Measurements from ENCODE around the gene SAMHD1.

Gene SAMHD1

DNA sequence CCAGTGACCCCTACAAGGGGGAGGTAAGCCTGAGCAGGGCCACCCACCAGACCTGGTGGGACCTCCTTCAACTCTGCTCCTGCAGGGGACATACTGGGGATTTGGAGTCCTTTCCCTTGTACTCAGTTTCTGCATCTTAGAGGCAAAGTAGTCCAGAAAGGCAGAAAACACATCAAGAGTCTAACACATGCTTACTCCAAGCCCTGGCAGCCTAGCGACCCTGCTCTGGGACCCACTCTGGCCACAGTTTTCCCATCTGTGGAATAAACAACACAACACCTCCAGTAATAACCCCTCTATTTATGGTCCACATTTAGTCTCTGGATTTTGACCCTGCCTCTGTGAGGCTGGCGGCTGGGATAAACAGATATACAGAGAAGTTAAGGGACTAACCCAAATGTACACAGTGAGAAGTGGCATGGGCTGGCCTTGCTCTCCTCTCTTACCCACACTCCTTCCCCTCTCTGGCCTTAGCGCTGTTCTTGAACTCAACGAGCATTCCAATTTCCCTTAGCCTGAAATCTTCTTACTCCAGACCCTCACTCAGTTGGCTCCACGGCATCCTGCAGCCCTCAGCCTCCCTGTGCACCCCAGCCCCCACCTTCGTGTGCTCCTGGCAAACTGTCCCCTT, 91.7 kb downstream of the SAMHD1 start:
- H3K27ac ChIP-seq = peak overlapping the region; percentile 97; the same call in 1 of the 2 replicates
- TF ChIP-seq, protein P1, sequence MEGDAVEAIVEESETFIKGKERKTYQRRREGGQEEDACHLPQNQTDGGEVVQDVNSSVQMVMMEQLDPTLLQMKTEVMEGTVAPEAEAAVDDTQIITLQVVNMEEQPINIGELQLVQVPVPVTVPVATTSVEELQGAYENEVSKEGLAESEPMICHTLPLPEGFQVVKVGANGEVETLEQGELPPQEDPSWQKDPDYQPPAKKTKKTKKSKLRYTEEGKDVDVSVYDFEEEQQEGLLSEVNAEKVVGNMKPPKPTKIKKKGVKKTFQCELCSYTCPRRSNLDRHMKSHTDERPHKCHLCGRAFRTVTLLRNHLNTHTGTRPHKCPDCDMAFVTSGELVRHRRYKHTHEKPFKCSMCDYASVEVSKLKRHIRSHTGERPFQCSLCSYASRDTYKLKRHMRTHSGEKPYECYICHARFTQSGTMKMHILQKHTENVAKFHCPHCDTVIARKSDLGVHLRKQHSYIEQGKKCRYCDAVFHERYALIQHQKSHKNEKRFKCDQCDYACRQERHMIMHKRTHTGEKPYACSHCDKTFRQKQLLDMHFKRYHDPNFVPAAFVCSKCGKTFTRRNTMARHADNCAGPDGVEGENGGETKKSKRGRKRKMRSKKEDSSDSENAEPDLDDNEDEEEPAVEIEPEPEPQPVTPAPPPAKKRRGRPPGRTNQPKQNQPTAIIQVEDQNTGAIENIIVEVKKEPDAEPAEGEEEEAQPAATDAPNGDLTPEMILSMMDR (conservative IDR thresholded peaks at IDR 0.05) = no peak

DNA sequence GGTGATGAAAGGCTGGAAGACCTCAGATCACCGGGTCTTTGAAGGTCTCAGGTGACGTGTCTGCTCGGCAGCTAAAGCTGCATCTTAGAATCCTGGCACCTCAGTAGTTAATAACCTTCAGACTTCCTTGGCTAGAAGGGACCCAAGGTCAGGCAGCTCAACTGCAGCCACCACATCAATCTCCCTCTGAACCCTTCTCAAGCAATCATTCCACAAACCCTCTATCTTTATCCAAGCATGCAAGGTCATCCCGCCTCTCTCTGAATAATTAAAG, 92.3 kb downstream of the SAMHD1 start:
- TF ChIP-seq, protein P1 (conservative IDR thresholded peaks at IDR 0.05) = no peak
- peak overlapping the region; percentile 97; the same call in 1 of the 2 replicates for H3K27ac ChIP-seq

DNA sequence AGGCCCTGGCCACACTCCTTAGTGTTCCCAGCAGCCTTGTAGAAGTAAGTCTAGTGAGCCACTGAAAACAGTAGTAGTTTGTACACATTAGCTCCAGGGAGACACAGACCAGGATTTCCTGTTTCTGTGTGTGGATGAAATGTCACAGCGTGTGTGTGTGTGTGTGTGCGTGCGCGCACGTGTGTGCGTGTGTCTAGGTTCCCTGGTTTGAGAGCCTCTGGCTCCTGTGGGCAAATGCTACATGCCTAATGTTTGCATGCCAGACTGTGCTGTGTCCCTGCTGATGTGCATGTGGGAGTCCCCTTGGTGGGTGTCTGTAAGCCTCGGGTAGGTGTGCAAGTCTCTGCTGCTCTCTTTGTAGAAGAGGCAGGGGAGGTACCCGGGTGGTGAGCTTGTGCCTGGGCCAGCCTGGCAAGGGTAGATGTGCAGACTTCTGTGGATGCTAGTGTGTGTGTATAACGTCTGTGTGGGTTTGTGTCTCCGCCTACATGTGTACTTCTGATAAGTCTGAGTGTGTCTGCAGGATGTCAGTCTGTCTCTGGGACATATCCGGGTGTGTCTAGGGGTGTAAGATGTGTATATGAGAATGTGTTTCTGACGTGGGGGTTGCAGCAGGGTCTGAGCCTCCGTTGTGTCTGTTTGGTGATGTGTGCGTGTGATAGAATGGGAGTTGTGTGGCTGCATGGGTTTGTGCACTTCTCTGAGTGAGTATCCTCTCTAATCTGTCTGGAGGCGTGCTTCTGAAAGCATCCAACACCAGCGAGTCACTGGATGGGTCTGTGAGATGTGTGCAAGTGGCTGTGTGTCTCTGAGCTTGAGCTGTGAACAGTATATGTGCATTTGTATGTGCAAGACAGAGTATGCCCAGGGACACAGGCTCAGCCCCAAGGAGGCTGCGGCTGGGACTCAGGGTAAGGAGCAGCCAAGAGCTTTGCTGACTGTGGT, 94.5 kb downstream of the SAMHD1 start:
- peak overlapping the region; percentile 98 for H3K27ac ChIP-seq
- TF ChIP-seq, protein P1 (conservative IDR thresholded peaks at IDR 0.05) = no peak

DNA sequence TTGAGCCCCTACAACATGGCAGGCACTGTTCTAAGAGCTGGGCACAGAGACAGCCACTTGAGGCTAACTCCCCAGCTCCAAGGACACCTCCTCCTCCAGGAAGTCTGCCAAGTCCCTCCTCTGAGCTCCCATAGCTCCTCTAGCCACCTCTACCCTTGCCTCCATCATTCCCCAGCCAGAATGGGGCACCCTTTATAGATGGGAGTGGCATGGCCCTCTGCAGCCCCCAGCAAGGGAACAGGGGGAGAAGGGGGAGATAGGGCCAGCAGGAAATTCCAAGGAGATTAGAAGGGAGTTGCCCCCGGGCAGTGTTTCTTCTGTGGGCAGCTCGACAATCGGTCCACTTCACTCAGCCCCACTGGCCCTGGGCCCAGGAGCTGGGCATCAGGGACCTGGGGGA, 95.3 kb downstream of the SAMHD1 start:
- H3K27ac ChIP-seq = peak overlapping the region; percentile 98
- TF ChIP-seq, protein P1 (conservative IDR thresholded peaks at IDR 0.05) = no peak

DNA sequence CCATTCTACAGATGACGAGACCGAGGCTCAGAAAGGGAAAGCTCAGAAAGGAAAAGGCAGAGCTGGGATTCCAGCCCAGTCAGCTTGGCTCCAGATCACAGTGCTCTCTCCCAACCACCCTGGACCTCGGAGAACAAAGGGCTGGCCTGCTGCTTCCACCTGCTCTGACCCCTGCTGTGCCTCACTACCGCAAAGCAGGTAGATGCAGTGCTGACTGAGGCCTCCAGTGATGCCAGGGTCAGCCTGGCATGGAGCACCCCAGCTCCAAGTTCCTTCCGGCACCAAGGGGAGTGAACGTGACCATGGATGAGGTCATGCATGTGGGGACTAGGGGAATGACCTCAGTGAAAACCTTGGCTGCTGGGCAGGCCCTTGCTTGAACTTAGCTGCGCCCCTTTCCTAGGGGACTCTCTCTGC, 96.3 kb downstream of the SAMHD1 start:
- H3K27ac ChIP-seq = peak overlapping the region; percentile 98
- TF ChIP-seq, protein P1 (conservative IDR thresholded peaks at IDR 0.05) = no peak

DNA sequence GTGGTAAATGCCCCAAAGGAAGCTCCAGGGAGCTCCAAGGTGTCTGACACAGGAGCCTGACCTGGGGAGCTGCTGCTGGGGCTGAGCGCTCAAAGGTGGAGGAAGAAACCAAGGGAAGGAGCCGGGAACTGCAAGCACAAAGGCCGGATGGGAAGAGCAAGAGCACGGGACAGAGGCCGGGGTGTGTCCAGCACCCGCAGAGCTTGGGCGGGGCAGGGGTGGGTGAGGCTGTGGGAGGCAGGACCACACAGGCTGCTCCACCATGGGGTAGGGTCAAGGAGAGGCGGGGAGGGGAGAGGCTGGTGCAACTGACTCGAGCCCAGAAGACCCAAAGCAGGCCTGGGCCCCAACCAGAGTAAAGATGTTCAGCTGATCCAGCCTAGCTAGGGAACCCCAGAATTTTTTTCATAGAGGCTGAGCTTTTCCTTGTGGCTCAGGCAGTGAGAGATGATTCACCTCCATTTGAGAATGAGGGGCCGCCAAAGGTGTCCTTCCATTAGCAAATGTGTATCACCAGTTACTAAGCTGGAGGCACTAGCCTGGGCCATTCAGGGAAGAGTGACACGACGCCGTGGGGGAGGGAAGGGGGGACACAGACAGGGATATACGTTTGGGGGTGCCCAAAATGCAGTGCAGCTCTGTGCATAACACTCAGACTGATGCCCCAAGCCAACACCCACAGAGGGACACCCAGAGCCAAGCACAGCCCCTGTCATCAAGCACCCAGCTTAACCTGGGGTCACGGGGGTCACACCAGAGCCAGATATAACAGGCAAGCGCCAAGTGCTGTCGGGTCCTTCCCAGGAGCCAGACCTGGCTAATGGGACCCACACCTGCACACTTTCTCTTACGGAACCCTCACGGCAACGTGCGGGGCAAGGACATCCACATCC, 96.9 kb downstream of the SAMHD1 start:
- H3K27ac ChIP-seq = peak overlapping the region; percentile 98
- TF ChIP-seq, protein P1 (conservative IDR thresholded peaks at IDR 0.05) = no peak

DNA sequence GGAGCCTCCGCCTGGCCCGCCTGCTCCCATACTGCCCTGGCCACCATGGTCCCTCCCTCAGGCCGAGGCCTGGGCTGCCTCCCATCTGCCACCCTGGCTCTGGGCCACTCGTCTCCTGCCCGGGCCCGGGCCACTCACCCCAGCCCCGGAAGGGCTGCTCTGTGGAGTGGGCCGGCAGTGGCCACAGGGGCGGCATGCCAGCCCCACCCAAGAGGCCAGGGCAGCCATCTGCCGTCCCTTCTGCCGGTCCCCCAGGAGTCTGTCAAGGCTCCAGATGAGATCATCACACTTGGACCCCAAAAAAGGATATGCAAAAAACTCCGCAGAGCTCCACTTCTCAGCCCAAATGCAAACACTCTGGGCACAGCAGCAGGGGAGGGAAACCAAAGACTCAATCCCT, 99.3 kb downstream of the SAMHD1 start:
- H3K27ac ChIP-seq = no peak overlapping the region

More for the DNA sequence above, 99.3 kb downstream of the SAMHD1 start:
- TF ChIP-seq, protein P1 (conservative IDR thresholded peaks at IDR 0.05) = no peak
